ENCODE results near the gene UBC.
"Not testable (repeated sequence)": the region's sequence is repeated elsewhere in the genome, so short reads cannot be mapped to it uniquely, and the experiment has no call there.

Gene UBC

DNA sequence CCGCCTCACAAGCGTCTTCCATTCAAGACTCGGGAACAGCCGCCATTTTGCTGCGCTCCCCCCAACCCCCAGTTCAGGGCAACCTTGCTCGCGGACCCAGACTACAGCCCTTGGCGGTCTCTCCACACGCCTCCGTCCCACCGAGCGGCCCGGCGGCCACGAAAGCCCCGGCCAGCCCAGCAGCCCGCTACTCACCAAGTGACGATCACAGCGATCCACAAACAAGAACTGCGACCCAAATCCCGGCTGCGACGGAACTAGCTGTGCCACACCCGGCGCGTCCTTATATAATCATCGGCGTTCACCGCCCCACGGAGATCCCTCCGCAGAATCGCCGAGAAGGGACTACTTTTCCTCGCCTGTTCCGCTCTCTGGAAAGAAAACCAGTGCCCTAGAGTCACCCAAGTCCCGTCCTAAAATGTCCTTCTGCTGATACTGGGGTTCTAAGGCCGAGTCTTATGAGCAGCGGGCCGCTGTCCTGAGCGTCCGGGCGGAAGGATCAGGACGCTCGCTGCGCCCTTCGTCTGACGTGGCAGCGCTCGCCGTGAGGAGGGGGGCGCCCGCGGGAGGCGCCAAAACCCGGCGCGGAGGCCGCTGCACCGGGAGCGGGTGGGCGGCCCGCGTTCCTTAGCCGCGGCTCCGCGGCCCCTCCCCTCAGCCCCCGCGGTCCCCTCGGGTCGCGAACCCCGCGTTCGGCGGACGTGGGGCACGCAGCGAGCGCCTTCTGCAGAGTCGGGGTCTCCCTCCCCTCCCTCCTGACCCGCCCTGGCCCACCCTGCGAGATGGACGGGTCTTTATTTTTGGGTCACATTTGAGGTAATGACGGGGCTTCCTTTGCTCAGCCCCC lies at the start of gene UBC:
Gene UBC (minus strand): TSS at position 259 of the 847 bp plus-strand sequence. CDS start 879 bp downstream, outside the sequence.
- DNase-seq, result no peak

DNA sequence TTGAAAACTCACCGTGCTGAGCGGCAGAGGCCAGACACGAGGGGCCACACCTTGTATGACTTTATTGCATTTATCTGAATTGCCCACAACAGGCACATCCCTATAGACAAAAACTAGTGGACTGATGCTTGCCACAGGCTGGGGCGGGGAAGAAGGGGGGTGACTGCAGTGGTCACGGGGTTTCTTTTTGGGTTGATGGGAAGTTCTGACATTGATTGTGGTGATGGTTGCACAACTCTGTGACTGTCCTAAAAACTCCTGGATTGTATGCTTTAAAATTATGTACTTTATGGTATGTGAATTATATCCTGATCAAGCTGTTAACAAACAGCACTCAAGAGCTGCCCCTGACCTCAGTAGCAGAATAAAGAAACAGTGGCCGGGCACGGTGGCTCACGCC lies 48.8 kb upstream of the UBC start:
- DNase-seq, result no peak

DNA sequence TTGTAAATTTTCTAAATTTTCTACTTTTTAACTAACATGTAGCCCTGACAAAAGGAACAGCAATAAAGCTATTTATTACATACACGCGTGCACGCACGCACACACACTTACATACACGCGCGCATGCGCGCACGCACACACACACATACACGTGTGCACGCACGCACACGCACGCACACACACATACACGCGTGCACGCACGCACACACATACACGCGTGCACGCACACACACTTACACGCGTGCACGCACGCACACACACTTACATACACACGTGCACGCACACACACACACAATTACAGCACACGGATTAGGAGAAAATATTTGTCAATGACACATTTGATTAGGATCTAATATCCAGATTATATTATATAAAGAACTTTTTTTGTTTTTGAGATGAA lies 46.6 kb upstream of the UBC start:
- DNase-seq, result no peak

DNA sequence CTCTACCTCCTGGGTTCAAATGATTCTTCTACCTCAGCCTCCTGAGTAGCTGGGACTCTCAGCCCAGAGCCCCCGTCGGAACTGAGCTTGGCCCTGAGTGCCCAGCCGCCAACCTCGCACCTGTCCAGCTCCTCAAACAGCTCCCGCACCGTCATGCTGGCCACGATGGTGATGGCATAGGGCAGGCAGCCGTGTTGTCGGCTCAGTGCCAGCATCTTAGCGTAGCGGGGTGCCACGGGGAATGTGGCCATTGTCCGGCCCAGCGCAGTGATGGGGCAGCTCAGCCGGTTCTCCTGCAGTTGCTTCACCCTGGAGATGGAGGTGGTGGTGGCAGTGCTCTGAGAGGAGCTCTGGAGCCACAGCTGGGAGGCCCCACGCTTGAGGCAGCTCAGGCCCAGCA lies 42.1 kb upstream of the UBC start:
- DNase-seq, result no peak

DNA sequence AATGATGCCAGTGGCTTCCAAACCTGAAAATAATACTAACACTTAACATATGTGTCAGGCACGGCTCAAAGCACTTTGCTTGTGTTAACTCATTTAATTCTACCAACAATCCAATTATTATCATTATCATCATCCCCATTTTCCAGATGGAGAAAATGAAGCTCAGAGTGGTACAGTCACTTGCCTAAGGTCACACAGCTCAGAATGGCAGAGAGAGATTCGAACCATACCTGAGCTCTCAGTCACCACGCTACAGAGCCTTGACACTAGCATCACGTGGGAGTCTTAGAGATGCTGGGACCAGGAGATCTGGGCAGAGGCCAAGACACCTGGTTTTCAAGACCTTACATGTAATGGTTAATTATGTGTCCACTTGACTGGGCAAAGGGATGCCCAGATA lies 40.3 kb upstream of the UBC start:
- DNase-seq, result no peak

DNA sequence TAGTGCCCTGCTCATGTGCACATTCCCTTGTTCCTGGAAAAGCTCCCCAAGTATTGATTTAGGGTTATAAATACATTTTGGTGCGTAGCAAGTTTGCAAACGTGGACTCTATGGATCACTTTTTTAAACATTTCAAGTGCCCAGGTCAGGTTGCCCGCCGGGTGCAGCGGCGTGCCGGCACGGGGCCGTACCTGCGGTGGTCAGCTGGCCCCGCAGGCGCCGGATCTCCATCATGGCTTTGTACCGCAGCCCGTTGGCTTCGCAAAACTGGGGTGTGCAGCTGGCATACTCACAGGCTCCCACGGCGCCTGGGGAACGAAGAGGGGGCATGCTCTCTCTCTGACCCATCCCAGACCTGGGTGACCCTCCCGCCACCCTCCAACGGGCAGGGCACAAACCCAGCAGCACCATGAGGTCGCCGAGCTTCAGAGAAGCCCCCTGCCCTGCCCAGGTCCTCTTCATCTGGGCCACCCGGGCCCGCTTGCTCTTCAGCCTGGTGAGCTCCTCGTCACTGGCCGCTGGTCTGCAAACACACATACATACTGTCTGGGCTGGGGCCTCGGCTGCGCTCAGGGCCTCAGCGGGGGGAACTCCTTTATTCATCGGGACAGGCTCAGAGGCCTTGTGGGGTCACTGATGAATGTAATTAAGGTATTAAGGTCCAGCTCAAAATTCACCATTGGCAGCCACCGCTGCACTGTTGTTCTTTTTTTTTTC lies 39.4 kb upstream of the UBC start:
- no peak for DNase-seq

DNA sequence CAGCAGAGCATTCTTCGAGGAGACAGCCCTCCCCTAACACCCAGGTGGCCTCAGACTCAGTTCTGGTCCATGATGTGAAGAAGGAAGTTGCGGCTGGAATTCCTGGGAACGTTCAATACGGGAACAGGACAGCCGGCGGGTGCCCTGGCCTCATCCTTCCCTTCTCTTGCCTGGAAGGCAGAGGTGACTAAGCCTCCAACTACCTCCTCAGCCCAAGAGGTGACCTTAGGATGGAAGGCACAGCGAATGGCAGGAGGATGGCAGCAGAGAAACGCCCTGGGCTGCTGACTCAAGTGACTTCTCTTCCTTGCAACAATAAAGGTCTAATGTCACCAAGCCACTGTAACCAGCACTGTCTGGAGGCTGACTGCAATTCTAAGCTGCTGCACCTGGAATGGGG lies 38.4 kb upstream of the UBC start:
- no peak for DNase-seq

DNA sequence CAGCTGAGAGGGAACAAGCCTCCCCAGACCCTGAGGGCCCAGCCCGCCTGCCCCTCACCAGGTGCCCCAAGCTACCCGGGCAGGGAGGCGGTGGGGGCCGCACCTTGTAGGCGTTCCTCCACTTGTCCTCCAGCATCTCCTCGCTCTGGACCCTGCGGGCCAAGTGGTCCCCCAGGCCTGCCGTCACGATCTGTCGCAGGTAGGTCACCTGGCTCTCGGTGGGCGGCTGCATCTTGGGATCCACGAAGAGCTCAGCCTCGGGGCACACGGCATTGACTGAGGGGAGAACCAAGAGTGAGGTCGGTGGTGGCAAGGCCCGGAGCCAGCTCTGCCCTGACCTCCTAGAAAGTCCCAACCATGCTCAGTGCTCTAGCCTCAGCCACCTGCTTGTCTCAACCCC lies 37.8 kb upstream of the UBC start:
- DNase-seq, result no peak

DNA sequence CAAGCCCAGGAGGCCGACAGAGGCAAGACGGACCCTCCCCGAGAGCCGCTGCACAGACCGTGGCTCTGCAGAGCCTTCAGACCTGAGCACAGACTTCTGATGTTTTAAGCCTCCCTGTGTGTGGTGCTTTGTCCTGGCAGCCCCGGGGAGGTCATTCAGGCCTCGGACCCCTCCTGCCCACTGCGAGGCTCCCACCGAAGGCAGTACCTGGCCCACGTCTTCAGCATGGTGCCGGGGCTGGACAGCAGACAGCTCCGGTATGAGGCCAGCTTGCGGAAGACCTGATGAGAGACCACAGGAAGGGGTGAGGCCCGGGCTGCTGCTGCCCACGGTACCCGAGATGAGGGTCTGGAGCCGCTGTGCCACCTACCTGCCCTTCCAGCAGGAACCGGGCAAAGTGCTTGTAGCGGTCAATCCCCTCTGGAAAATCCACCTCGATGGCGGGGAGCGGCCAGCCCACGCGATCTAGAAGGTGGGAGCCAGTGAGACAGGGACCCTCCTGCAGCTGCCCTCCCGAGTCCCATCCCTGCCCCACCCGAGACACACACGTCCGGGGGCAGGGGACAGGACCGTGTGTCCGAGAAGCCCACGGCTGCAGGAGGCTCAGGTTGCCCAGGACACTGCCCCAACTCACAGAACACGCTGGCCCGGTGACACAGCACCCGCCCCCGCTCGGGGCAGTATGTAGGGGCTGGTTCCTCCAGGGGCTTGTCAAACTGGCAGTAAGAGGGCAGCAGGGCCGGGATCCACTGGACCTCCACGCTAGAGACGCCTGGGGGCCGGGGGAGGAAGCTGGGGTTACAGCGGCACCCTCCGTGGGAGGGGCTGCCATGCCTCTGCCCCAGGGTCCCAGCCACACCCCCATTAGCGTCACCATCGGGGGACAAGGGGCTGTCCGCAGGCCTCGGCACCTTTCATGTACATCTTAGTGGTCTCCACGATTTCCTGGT lies 35.6 kb upstream of the UBC start:
- no peak for DNase-seq

DNA sequence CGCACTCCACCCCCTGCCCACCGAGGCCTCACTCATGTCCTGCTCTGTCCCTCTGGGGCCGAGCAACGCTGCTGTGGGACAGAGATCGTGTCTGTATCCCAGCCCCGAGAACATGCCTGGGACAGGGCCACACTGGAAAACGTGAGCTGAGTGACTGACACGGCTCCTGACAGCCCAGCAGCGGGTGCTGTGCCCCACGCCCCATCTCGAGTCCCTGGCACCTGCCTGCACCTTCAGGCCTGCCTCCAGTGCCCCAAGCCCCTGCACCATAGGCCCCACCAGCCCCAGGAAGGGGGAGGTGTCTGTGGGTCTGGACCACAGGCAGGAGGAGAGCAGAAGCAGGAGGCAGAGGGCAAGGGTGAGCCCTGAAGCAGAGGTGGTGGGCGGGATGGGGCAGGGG lies 34.6 kb upstream of the UBC start:
- DNase-seq, result no peak

DNA sequence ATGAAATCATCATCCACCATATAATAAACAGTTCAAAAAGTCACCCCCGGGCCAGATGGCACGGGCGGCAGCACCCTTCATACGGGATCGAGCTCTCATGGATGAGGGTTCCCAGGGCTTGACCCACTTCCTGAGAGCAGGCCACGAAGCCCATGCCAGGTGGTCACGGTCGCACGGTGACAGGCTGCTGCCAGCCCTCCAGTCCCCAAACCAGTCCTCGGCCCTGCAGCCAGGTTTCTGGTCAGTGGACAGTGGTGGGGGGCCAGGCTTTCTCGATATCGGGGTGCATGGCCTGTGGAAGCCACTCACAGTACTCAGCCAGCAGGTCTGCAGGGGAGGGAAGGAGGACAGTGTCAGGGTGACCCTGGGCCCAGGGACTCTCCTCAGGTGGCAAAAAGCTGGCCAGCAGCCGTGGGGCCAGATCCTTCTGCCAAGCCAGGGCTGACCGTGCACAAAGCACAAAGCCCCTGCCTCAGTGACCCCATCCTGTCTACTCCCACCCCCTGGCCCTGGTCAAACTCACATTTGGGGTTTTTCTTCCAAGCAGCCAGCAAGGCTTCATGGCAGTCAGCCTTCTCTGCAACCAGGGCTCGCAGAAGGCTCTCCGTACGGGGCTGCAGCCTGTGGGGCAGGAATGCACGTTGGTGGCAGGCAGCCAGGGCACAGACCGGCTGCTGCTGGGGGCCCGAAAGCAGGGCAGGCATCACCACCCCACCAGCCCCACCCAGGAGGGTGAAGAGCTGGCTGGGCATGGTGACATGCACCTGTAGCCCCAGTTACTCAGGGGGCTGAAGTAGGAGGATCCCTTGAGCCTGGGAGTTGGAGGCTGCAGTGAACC lies 33.3 kb upstream of the UBC start:
- DNase-seq, result no peak

DNA sequence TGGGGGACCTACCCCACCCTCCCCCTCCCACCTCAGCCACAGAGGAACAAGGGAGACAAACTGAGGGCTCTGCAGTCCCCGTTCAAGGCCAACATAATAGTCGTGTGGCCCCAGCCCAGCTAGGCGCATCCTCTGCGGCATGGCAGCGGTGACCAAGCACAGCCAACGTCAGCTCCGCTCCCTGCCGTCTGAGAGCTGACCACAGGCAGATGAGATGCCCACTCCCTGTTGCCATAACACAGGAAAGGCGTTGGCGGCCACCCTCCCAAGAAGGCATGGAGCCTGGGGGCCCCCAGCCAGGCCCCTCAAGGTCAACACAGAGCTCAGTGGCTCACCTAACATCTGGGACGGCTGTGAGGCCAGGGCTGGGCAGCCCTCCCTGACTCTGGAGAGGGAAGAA lies 32.6 kb upstream of the UBC start:
- no peak for DNase-seq

DNA sequence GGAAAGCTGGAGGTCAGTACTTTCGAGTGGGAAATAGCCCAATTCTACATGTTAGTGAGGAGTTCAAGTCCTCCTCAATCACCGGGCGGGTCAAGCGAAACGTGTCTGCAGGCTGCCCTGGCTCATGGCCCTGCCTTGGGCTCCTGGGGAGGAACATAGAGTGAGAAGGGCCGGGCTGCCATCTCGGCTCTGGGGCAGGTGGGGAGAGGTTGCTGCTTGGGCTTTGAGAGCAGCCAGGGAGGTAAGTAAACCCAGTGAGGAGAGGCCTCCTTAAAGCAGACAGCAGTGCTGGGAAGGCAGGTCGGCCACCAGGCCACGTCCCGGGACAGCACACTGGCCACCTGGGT lies 32.0 kb upstream of the UBC start:
- no peak for DNase-seq

DNA sequence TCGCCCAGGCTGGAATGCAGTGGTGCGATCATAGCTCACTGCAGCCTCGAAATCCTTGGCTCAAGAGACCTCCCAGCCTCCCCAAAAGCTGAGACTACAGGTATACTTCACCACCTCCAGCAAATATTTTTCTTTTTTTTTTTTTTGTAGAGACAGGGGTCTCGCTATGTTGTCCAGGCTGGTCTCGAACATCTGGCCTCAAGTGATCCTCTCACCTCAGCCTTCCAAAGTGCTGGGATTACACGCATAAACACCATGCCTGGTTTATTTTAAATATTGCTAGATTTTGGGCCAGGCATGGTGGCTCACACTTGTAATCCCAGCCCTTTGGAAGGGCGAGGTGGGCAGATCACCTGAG lies 26.7 kb upstream of the UBC start:
- DNase-seq, result no peak

DNA sequence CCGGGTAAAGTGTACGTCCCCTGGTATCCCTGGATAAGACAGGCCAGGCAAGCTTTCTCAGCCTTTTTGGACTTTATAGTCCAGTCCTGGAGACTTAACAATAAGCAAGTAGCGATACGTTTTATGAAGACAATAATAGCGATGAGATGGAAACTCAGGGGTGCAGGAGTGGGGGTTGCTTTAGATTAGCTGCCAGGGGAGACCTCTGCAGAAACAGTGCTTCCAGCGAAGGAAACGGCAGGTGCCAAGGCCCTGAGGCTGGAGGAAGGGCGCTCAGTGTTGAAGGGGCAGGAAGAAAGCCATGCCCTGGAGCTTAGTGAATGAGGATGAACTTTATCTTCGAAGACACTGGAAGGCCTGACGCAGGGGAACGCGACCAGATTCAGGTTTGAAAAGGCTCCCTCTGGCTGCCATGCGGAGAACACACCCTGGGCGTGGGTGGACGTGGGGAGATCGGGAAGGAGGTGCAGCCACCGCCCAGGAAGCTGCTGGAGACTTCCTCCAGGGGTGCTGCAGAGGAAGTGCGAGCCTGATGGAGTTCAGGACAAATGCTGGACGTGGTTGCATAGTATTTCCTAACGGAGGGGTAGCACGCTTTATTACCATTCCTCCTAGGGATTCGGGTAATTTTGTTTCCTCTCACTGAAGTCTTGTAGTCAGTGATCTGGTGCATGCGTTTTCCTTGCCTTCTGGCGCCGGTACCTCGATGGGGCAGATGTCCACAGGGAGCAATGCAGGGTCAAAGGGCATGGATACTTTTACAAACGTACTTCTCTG lies 26.1 kb upstream of the UBC start:
- DNase-seq, result no peak

DNA sequence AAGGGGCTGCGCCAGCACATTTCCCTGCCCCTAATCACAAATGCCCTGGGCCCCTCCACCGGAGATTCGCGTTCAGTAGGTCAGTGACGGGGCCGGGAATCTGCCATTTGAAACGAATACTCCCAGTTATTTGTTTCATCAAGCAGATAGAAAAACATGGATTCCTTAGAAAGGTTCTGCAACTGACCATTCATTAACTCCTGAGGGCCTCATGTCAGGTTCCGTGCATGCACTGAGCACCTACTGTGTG lies 25.6 kb upstream of the UBC start:
- DNase-seq, result no peak

DNA sequence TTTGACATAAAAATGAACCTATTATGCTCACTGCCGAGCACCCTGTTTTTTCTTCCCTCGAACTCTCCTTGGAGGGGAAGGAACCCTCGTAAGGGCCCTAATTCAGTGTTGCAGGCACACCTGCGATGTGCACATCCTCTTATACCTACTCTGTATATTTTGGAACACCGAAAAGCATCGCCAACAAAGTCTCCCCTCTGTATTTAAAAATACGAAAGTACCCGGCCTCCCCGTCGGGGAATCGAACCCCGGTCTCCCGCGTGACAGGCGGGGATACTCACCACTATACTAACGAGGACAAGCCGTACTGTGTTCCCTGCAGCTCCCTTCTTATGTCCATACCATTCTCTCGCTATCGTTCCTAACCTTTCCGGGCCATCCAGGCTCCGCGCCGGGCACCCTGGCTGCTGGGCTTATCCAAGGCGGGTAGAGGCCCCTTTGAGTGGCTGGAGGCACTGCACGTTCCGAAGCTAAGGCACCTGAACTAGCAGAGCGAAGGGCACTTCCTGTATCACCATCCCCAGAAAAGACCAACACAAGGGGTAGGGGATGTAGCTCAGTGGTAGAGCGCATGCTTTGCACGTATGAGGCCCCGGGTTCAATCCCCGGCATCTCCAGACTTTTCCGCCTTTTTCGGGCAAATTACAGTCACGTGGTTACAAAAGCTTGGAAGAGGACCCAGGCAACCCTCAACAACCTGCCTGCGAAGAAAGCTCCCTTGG lies 25.1 kb upstream of the UBC start:
- DNase-seq, result no peak

DNA sequence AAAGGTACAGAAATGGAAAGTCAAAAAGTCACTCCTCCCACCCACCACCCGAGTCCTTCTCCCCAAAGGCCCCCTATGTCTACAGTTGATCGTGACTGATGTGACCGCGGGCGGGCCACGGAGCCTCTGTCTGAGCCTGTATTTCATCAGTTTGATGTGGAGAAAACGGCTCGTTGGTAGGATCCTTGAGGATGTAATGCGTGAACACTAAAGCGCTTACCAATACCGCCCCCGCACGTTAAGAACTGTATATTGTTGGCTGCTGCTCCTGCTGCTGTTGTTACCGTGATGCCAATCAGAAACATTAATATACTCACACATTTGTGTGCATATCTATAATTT lies 24.6 kb upstream of the UBC start:
- no peak for DNase-seq

DNA sequence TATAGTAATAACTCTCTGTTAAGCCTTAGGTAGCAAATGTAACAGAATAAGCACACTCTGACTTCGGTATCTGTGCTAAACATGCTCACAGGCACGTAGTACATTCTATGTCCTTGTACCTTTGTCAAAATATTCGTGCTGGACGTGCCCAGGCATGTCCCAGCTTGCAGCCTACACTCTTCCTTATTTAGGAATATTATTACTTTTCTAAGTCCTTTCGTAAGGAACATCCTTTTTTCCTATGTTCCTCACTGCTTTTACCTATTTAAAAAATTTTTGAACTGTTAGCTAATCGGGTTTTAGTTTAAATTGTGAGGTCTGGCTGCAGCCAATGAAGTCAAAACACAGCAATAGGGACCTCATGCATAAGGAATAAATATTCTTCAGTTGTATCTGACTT lies 24.1 kb upstream of the UBC start:
- no peak for DNase-seq

DNA sequence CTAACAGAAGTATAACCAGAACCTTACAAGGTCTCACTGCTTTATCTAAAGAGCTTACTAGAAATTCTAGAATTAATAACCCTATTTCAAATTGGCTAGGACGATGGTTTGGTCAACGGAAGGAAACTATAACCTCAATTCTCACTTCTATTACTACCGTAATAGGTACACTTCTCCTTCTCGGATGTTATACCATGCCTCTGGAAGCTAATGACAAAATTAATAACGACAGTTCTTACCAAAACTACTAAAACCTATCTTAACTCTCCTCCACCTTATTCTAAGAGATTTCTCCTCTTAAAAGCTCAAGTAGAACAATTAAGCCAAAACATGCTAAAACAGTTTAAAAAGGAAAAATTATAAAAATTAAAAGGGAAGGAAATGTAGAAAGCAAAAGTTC lies 23.7 kb upstream of the UBC start:
- no peak for DNase-seq

DNA sequence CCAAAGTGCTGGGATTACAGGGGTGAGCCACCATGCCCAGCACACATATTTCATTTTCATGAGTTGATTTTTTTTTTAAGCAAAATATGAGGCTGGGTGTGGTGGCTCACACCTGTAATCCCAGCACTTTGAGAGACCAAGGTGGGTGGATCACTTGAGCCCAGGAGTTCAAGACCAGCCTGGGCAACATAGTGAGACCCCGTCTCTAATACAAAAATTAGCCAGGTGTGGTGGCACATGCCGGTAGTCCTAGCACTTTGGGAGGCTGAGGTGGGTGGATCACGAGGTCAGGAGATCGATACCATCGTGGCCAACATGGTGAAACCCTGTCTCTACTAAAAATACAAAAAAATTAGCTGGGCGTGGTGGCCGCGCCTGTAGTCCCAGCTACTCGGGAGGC lies 17.1 kb upstream of the UBC start:
- DNase-seq, result not testable (repeated sequence)

DNA sequence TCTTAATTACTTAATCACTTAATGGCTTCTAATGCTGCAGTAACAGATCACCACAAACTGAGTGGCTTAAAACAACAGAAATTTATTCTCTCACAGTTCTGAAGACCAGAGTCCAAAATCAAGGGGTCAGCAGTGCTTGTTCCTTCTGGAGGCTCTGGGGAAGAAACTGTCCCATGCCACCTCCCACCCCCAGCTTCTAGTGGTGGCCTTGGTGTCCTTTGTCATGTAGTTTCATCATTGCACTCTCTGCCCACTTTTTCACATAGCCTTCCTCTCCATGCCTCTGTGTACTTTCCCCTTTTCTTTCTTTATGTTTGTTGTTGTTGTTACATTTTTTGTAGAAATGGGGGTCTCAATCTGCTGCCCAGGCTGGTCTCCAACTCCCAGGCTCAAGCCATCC lies 16.1 kb upstream of the UBC start:
- no peak for DNase-seq
